ENCODE data around the gene TMEM198.

DNA sequence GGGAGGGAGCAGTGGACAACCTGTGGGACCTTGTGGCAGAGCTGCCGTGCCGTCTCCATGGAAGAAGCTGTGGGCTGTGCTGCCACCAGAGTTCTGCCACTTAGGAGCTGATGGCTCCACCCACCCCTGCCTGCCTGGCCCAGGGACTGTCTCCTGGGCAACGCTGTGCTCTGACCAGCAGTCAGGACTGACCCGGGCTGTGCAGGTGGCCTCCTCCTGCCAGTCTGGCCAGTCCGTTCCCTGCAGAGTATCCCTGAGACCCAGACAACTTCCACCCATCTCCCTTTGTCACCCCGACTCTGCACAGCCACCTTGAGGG lies 16.8 kb upstream of the TMEM198 start:
- TF ChIP-seq, protein P1, sequence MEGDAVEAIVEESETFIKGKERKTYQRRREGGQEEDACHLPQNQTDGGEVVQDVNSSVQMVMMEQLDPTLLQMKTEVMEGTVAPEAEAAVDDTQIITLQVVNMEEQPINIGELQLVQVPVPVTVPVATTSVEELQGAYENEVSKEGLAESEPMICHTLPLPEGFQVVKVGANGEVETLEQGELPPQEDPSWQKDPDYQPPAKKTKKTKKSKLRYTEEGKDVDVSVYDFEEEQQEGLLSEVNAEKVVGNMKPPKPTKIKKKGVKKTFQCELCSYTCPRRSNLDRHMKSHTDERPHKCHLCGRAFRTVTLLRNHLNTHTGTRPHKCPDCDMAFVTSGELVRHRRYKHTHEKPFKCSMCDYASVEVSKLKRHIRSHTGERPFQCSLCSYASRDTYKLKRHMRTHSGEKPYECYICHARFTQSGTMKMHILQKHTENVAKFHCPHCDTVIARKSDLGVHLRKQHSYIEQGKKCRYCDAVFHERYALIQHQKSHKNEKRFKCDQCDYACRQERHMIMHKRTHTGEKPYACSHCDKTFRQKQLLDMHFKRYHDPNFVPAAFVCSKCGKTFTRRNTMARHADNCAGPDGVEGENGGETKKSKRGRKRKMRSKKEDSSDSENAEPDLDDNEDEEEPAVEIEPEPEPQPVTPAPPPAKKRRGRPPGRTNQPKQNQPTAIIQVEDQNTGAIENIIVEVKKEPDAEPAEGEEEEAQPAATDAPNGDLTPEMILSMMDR (IDR thresholded peaks at IDR 0.05), result no peak
- TF ChIP-seq POLR2A (IDR thresholded peaks at IDR 0.05), result no peak
